Measurements from ENCODE around the gene TMEM184C.

TMEM184C gene

GRCh38 chr4:147655639-147656038 is 38.4 kb downstream of the TMEM184C start:
- DNase-seq (ENCODE audit: low read depth): no peak

- DNase-seq (ENCODE audit: low read depth): no peak
These were observed 41.3 kb downstream of the TMEM184C start for GRCh38 chr4:147658501-147658900.

GRCh38 chr4:147674073-147674472 is 56.9 kb downstream of the TMEM184C start:
- no peak for DNase-seq (ENCODE audit: low read depth)

- no peak for DNase-seq (ENCODE audit: low read depth)
These were observed 57.3 kb downstream of the TMEM184C start for GRCh38 chr4:147674496-147674895.

- no peak for DNase-seq (ENCODE audit: low read depth)
These were observed 60.9 kb downstream of the TMEM184C start for GRCh38 chr4:147678106-147678505.

- DNase-seq (ENCODE audit: low read depth): no peak
These were observed 61.8 kb downstream of the TMEM184C start for GRCh38 chr4:147678796-147679549.

- no peak for DNase-seq (ENCODE audit: low read depth)
These were observed 65.6 kb downstream of the TMEM184C start for GRCh38 chr4:147682755-147683154.

- no peak for DNase-seq (ENCODE audit: low read depth)
These were observed 66.0 kb downstream of the TMEM184C start for GRCh38 chr4:147683188-147683591.

GRCh38 chr4:147683717-147684700 is 66.8 kb downstream of the TMEM184C start, which contains the start of gene PRMT9:
PRMT9 (minus strand) TSS chr4:147684163; CDS start chr4:147683987, 176 bp downstream.
- peak; percentile 76 for DNase-seq (ENCODE audit: low read depth)

GRCh38 chr4:147689067-147689466 is 71.9 kb downstream of the TMEM184C start:
- DNase-seq (ENCODE audit: low read depth): no peak

- no peak for DNase-seq (ENCODE audit: low read depth)
These were observed 74.6 kb downstream of the TMEM184C start for GRCh38 chr4:147691820-147692219.

- no peak for DNase-seq (ENCODE audit: low read depth)
These were observed 76.0 kb downstream of the TMEM184C start for GRCh38 chr4:147693218-147693617.

- no peak for DNase-seq (ENCODE audit: low read depth)
These were observed 79.7 kb downstream of the TMEM184C start for GRCh38 chr4:147696866-147697265.

- no peak for DNase-seq (ENCODE audit: low read depth)
These were observed 87.6 kb downstream of the TMEM184C start for GRCh38 chr4:147704846-147705245.

GRCh38 chr4:147707892-147708672 is 90.9 kb downstream of the TMEM184C start:
- no peak for DNase-seq (ENCODE audit: low read depth)

GRCh38 chr4:147709999-147710398 is 92.8 kb downstream of the TMEM184C start:
- no peak for DNase-seq (ENCODE audit: low read depth)

- no peak for DNase-seq (ENCODE audit: low read depth)
These were observed 97.6 kb downstream of the TMEM184C start for GRCh38 chr4:147714575-147715401.

GRCh38 chr4:147717878-147718277 is 100.7 kb downstream of the TMEM184C start:
- no peak for DNase-seq (ENCODE audit: low read depth)
